ENCODE results near the gene DUSP22.
"Not testable (repeated sequence)": the region's sequence is repeated elsewhere in the genome, so short reads cannot be mapped to it uniquely, and the experiment has no call there.

DUSP22 gene

GRCh38 chr6:280775-281468 lies 11.4 kb upstream of the DUSP22 start:
- no peak for DNase-seq

- no peak for DNase-seq
Measured at GRCh38 chr6:281469-282103, 10.7 kb upstream of the DUSP22 start.

DNA sequence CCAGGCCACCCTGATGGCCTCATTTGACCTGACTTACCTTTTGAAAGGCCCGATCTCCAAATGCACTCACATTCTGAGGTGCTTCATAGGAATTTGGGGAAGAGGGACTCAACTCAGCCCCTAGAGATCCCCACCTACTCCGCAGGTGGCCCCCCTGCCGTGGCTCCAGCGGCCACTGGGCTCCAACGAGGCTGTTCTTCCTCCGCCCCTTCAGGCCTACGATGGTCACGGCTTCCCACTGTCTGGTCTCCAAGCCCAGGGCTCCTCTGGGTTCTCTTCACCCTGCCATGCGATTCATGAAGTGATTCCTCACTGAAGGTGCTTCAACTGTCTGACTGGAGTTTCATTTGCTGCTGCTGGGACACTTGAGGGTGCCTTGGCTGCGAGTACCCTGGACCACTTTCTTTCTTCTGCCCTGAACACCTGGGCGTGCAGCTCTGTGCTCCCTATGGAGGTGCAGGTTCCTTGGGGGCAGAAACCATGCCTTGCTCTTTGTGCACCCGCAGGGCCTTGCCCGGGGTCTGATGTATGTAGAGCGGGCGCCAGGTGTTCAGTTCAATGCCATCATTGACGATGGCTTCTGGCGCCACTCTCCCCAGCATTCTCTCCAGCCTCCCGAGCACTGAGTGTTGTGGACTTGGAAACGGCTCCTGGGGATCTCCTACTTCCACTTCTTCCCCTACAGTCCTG lies 10.0 kb upstream of the DUSP22 start:
- no peak for DNase-seq

GRCh38 chr6:282867-283416 lies 9.3 kb upstream of the DUSP22 start:
- no peak for DNase-seq

DNA sequence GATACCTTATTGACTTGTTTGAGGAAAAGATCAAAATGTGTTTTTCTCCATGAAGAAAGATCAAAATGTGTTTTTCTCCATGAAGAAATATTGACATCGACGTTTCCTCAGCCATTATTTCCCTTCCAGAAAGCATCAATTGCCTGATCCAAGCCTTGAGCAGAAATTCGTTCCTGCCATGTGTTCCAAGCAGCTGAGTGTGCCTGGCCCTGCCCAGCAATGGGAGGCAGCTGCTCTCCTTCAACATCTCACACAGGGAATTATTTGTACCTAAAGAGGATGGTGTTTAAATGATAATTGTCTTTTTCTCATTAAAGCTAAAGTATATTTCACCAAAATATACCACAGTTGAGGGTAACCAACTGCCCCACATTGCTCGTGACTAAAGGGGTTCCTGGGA lies 7.8 kb upstream of the DUSP22 start:
- no peak for DNase-seq

DNA sequence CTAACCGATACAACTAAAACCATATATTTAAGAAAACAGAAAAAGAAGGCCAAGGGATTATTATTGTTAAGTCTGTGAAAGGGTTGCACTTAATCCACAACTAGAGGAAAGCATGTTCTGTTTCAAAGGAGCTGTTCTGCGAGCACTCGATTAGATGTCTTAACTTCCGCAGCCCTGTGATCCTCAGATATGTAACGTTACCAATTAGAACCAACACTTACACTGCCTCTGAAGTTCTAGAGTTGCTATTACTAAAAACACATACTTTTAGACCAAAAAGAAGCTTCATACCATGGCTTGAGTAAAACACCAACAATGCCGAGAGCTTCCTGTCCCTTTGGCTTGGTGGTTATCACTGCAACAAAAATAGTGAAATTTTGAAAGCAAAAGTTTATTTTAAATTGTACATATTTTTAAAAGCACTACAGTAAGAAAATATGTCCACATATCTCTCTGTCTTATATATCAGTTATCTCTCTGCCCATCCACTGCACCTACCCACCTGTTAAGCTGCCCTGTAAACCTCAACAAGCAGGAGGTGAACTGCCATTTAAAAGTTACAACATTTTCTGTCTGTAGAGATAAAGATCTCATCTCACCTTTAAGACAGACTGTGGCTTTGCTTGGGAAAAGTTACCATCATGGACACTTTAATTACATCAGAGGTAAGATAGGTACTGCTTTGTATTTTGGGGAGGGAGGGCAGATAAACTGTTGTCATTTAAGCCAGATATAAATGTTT lies 7.1 kb upstream of the DUSP22 start:
- no peak for DNase-seq

GRCh38 chr6:285902-286301 lies 6.4 kb upstream of the DUSP22 start:
- not testable (repeated sequence) for DNase-seq

GRCh38 chr6:286681-287488 lies 5.4 kb upstream of the DUSP22 start:
- no peak for DNase-seq

DNA sequence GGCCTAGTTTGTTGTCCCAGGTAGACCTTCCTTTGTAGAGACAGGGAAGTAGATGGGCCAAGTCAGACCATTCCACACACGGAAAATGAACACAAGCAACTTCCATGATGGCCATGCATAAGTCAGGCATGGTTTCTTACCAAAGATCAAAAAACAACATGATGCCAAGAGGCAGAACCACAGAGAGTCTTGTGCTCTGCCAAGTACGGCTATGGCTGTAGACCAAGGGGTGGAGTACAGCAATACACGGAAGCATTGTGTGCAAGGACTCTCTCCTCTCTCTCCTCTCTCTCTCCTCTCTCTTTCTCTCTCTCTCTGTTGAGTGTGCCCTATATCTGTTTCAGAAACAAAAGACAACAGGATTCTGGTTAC lies 4.8 kb upstream of the DUSP22 start:
- DNase-seq, result no peak

DNA sequence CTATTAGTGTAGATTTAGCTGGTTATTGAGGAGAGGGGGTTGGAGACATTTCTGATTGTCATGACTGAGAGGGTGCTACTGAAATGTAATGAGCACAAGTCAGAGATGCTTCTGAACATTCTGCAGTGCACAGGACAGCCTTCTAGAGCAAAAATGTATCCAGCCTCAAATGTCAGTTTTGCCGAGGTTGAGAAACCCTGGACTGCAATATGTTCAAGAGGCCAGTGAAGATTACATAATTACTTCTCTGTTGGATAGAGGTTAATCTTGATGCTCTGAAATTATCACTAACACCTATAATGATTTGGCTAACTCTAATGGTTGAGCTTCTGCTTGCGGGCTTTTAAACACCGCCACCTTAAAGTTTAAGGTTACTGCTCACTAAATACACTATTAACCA lies 3.4 kb upstream of the DUSP22 start:
- no peak for DNase-seq

DNA sequence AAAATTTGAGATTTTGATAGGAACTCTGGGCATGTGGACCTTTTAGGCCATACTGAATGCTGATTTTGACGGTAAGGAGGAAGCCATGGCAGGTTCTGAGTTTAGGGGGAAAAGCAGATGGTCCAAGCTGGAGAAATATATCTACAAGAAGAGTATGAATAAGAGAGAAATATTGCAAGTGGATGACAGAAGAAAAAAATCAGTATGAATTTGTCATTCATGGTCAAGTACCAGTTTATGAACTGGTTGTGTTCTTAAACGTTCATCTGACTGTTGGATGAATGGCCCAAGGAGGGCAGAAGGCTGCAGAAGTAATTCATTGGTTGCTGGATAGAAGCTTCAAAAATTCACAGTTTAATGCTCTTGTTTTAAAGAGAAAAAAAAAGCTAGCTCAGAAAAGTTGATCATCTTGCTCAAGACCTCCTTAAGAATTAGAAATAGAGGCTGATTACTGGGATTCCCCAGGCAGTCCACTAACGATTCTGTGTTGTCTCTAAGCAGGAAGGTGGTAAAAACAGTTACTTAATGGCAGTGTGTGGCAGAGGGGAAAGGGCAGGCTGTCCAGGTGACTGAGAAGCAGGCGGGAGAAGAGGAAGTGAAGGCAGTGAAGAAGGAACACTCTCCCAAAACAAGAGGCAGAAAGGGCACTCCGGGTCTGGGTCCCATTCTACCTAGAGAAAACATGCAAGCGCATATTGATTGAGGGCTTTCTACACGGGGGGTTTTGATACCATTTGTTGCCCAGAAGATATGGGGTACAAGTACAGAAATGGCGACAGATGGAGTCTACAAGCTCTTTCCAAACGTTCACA lies 2.0 kb upstream of the DUSP22 start:
- no peak for DNase-seq

DNA sequence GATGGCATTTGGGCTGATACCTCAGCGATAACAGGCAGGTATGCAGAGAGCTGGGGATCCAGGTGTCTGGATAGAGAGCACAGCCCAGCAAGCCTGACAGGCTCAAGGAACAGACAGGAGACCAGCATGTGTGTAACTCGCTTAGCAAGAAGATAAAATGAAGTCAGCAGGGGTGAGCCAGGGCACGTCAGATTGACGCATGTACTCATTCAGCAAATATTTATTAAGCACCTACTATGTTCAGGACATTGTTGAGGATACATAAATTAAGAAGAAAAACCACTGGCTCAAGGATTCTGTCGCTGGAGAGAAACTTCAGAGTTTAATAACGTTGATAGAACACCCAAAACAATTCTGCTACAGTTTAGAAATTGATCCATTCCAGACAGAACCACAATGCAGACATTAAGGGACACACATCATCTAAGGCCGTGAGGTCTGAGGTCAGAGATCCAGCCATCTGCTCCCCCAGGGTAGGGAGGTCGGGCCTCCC lies 1.0 kb upstream of the DUSP22 start:
- no peak for DNase-seq

DNA sequence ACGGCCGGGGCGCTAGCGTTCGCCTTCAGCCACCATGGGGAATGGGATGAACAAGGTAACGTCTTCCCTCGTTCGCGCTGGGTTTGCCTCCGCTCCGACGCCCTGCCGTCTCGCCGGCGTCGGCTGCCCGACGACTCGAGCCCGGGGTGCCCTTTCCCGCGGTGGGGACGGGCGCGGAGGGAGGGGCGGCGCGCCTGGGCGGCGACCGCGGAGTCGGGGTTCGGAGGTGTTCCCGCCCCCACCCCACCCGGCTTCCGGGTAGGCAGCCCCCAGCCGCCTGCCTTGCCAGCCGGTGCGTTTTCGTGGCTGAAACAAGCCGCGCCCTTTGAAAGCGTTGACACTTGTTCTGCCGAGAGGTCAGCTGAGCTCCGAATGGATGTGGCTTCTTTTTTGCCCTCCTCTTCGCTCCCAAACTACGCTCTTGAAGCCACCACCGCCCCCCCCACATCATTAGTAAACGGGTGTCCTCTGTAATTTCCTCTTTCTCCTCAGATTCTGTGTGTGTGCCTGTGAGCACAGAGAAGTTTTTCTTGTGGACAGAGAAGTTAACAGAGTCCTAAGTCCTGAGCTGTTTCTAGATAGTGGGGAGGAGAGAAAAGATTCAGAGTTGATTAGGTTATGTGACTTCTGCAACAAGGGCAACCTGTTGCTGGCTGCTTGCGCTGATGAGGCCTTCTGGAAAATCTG lies 362 bp downstream of the DUSP22 start:
- peak; percentile 22 for DNase-seq

DNA sequence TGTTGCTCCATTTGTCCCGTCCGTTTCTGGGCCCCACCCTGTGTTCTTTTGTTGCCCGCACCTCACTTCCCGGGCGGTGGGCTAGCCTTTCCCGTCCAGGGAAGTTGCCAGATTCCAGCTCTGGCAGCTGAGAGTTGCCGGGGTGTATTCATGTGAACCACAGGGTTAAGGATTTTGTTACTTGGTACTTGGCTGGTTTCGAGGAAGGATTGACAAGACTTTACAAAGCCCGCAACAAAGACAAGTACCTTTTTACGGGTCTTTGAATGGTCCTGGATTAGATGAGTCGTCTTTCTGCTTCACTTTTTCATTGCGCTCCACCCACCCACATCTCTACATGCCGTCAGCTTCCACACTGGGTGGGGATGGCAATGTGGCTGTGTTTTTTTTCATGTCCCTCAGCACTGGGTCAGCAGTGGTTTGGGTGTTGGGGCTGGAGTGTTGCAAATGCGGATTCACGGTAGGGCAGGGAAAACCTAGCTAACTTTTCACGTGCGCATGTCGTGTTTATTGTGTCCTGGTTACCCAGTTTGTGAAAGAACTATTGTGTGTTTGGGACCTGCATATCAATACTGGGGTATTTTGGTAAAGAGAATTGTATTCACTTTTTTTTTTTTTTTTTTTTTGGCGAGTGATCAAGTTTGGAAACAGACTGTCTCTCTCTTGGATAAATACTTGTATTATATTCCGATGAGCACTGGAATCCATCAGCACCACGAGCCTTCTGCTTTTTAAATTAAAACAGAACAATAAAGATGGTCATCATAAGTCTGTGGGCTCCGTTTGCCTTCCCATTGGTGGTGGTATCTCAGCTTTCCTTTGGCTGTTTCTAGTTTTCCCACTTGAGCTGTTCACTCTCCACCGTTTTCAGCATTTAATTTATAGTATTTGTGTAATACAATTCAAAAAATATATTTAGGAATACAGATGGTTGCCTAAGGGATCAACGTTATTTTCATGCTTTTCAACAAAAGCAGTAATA lies 1.2 kb downstream of the DUSP22 start:
- DNase-seq, result no peak

DNA sequence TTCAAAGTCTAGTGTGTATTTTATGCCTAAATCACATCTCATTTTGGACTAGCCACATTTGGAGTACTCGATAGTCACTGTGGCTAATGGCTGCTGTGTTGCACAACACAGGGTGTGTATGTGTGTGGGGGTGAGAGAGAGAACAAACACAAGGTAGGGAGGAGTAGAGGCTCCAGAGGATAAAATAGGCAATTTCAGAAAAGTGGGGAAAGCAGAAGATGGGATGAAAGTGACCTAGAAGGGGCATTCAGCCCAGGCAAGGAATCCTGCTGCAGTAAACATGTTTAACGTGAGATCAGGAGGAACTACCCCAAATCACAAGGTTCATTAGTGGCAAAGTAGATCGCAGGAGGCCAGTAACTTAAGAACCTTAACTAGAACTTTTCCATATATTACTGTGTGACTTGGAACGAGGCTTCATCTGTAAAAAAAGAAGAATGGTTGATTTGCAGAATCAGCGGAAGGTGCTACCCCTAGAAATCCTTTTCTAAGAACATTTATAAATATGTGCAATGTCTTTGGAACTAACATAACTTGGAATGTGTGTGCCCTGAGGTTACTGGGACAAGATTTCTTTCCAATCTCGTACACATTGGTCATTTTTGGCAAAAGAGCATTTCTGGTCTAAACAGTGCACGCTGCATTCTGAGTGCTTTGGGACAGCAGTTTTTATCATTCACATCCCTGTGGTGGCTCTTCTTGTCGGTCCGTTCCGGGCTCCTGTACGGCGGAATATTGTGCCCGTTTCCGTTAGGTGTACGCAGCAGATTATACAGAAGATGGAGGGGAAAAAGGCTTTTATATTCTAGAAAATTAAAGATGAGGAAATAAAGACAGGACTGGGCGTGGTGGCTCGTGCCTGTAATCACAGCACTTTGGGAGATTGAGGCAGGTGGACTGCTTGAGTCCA lies 2.6 kb downstream of the DUSP22 start:
- no peak for DNase-seq

GRCh38 chr6:296151-297122 lies 4.2 kb downstream of the DUSP22 start:
- DNase-seq, result no peak

Data from fibroblast of skin of abdomen (primary cell).